Urinary bladder (tissue), 4 donors: ENCODE results near the gene PCAT7. TPM values are rescaled to one million over a fixed set of nuclear protein-coding genes. Genes with fewer than 3 reads are reported as not detected.
"Not testable (repeated sequence)": the region's sequence is repeated elsewhere in the genome, so short reads cannot be mapped to it uniquely, and the experiment has no call there.

Experiments
- DNase-seq: peaks from one replicate; pipeline ENCODE4 v3.0.0-alpha.2; 2015; ENCODE audit errors: extremely low spot score
- H3K27ac ChIP-seq: one replicate; pipeline ENCODE4 v1.5.1; 2013; ENCODE audit warnings: low read depth, mild to moderate bottlenecking, moderate library complexity
- H3K36me3 ChIP-seq: one replicate; pipeline ENCODE4 v1.6.1; 2013; ENCODE audit warnings: mild to moderate bottlenecking, moderate library complexity; ENCODE audit not compliant: insufficient read depth
- H3K4me1 ChIP-seq: one replicate; pipeline ENCODE4 v1.6.1; 2013; ENCODE audit warnings: mild to moderate bottlenecking, moderate library complexity; ENCODE audit not compliant: insufficient read depth
- H3K4me3 ChIP-seq: one replicate; pipeline ENCODE4 v1.5.1; 2013; ENCODE audit warnings: low read depth, low read length
- WGBS: extraction: QIAGEN DNeasy Blood & Tissue Kit; methylation state at CpG from one replicate; pipeline ENCODE4 v1.1.7; 2013; 5-methylcytosine and 5-hydroxymethylcytosine counted together
- polyA plus RNA-seq: library from polyadenylated mRNA; stranded (reverse); fragments of 200-250 nt; gene quantifications from one replicate; pipeline ENCODE4 v1.2.3, GENCODE V29; 2013
- total RNA-seq: library from RNA; depleted of rRNA; stranded (reverse); fragments of >200 nt; gene quantifications from one replicate; pipeline ENCODE4 v1.2.3, GENCODE V29; 2014
- donor health status: healthy with polysubstance abuse.
- donor health status: healthy.

The PCAT7 gene
- total and polyA plus RNA-seq, 2 donors: 0.05 to 0.06 TPM

GRCh38 chr9:94576131-94576530, 21.2 kb downstream of the PCAT7 start:
- no peak for DNase-seq
- H3K4me3 ChIP-seq: no peak overlapping the region
- H3K36me3 ChIP-seq: no peaks in the 10 kb centered on the region
- H3K27ac ChIP-seq: no peak overlapping the region
- WGBS: 91% methylated on average over 2 of the region's 2 CpGs
- H3K4me1 ChIP-seq: no peaks in the 10 kb centered on the region

GRCh38 chr9:94577036-94577435, 22.2 kb downstream of the PCAT7 start:
- H3K4me3 ChIP-seq: no peak overlapping the region
- WGBS: 30% methylated on average over 1 of the region's 1 CpG
- no peaks in the 10 kb centered on the region for H3K36me3 ChIP-seq
- no peak overlapping the region for H3K27ac ChIP-seq
- H3K4me1 ChIP-seq: no peaks in the 10 kb centered on the region
- DNase-seq: no peak

GRCh38 chr9:94577571-94577970, 22.7 kb downstream of the PCAT7 start:
- no peak overlapping the region for H3K27ac ChIP-seq
- H3K4me3 ChIP-seq: no peak overlapping the region
- no peaks in the 10 kb centered on the region for H3K4me1 ChIP-seq
- WGBS: 18% methylated on average over 2 of the region's 2 CpGs
- no peaks in the 10 kb centered on the region for H3K36me3 ChIP-seq
- no peak for DNase-seq

- 90% methylated on average over 5 of the region's 5 CpGs for WGBS
- Histone ChIP-seq H3K4me3 (no peak overlapping the region), H3K4me1 (no peaks in the 10 kb centered on the region), H3K36me3 (no peaks in the 10 kb centered on the region), H3K27ac (no peak overlapping the region)
- DNase-seq: no peak
Observed at GRCh38 chr9:94581728-94582127, 26.8 kb downstream of the PCAT7 start.

- H3K27ac ChIP-seq: no peak overlapping the region
- H3K4me3 ChIP-seq: no peak overlapping the region
- 86% methylated on average over 6 of the region's 6 CpGs for WGBS
- DNase-seq: no peak
- no peaks in the 10 kb centered on the region for H3K4me1 ChIP-seq
- no peaks in the 10 kb centered on the region for H3K36me3 ChIP-seq
Observed at GRCh38 chr9:94584555-94584954, 29.7 kb downstream of the PCAT7 start.

- WGBS: 78% methylated on average over 4 of the region's 4 CpGs
- H3K27ac ChIP-seq: no peak overlapping the region
- no peak for DNase-seq
- H3K4me3 ChIP-seq: no peak overlapping the region
- no peaks in the 10 kb centered on the region for H3K36me3 ChIP-seq
- no peaks in the 10 kb centered on the region for H3K4me1 ChIP-seq
Observed at GRCh38 chr9:94586316-94586715, 31.4 kb downstream of the PCAT7 start.

- no peak for DNase-seq
- H3K27ac ChIP-seq: no peak overlapping the region
- no peaks in the 10 kb centered on the region for H3K36me3 ChIP-seq
- no peak overlapping the region for H3K4me3 ChIP-seq
- WGBS: 36% methylated on average over 9 of the region's 9 CpGs
- H3K4me1 ChIP-seq: no peaks in the 10 kb centered on the region
Observed at GRCh38 chr9:94586814-94587213, 31.9 kb downstream of the PCAT7 start.

- WGBS: 85% methylated on average over 9 of the region's 9 CpGs
- H3K27ac ChIP-seq: no peak overlapping the region
Observed at GRCh38 chr9:94588681-94589080, 33.8 kb downstream of the PCAT7 start.

GRCh38 chr9:94591046-94591545, 36.2 kb downstream of the PCAT7 start:
- not testable (repeated sequence) for H3K4me1 ChIP-seq, H3K36me3 ChIP-seq, H3K27ac ChIP-seq, H3K4me3 ChIP-seq, DNase-seq
- WGBS: 71% methylated on average over 37 of the region's 38 CpGs

More at GRCh38 chr9:94588681-94589080, 33.8 kb downstream of the PCAT7 start:
- DNase-seq: no peak
- H3K4me3 ChIP-seq: no peak overlapping the region
- H3K4me1 ChIP-seq: no peaks in the 10 kb centered on the region
- no peaks in the 10 kb centered on the region for H3K36me3 ChIP-seq

- DNase-seq: no peak
- Histone ChIP-seq H3K4me3 (no peak overlapping the region), H3K27ac (no peak overlapping the region), H3K36me3 (no peaks in the 10 kb centered on the region), H3K4me1 (no peaks in the 10 kb centered on the region)
- 90% methylated on average over 8 of the region's 8 CpGs for WGBS
Observed at GRCh38 chr9:94591876-94592275, 37.0 kb downstream of the PCAT7 start.

- DNase-seq, H3K27ac ChIP-seq, H3K4me1 ChIP-seq, H3K4me3 ChIP-seq, H3K36me3 ChIP-seq: not testable (repeated sequence)
- 82% methylated on average over 7 of the region's 7 CpGs for WGBS
Observed at GRCh38 chr9:94592683-94593082, 37.8 kb downstream of the PCAT7 start.

GRCh38 chr9:94593459-94594345, 38.8 kb downstream of the PCAT7 start, which contains the start of gene FBP2:
FBP2 (minus strand) TSS chr9:94593824; CDS start chr9:94593726, 98 bp downstream.
- 59% methylated on average over 21 of the region's 21 CpGs for WGBS
- no peaks in the 10 kb centered on the region for H3K4me1 ChIP-seq
- no peak for DNase-seq
- no peak within 1 kb of the TSS for H3K4me3 ChIP-seq
- no peaks in the 10 kb centered on the region for H3K36me3 ChIP-seq
- H3K27ac ChIP-seq: no peak within 1 kb of the TSS

- Histone ChIP-seq H3K36me3 (no peaks in the 10 kb centered on the region), H3K4me3 (no peak overlapping the region), H3K4me1 (no peaks in the 10 kb centered on the region), H3K27ac (no peak overlapping the region)
- no peak for DNase-seq
- WGBS: 92% methylated on average over 7 of the region's 7 CpGs
Observed at GRCh38 chr9:94599102-94599501, 44.2 kb downstream of the PCAT7 start.

GRCh38 chr9:94600258-94600657, 45.4 kb downstream of the PCAT7 start:
- no peak overlapping the region for H3K4me3 ChIP-seq
- H3K4me1 ChIP-seq: no peaks in the 10 kb centered on the region
- WGBS: 79% methylated on average over 8 of the region's 8 CpGs
- no peak for DNase-seq
- no peaks in the 10 kb centered on the region for H3K36me3 ChIP-seq
- no peak overlapping the region for H3K27ac ChIP-seq
